AG08396 (cell line): ENCODE data around the gene EIF3F.
A peak's percentile ranks its signal among the peaks of the same experiment; 100 is the strongest.

Source experiments
- DNase-seq: peaks from one replicate; pipeline ENCODE4 v3.0.0; 2012; ENCODE audit warnings: low spot score, mixed read lengths

The EIF3F gene

GRCh38 chr11:8022876-8023275 is 35.7 kb downstream of the EIF3F start:
- peak; percentile 44 for DNase-seq

- peak; percentile 40 for DNase-seq
Observed at GRCh38 chr11:8023831-8024555, 36.9 kb downstream of the EIF3F start.

- peak; percentile 33 for DNase-seq
Observed at GRCh38 chr11:8025123-8025522, 38.0 kb downstream of the EIF3F start.

GRCh38 chr11:8025816-8026215 is 38.7 kb downstream of the EIF3F start:
- DNase-seq = peak; percentile 52

GRCh38 chr11:8026982-8027381 is 39.8 kb downstream of the EIF3F start:
- no peak for DNase-seq

- DNase-seq = no peak
Observed at GRCh38 chr11:8028766-8029165, 41.6 kb downstream of the EIF3F start.

GRCh38 chr11:8030526-8031247 is 43.5 kb downstream of the EIF3F start:
- no peak for DNase-seq

GRCh38 chr11:8031248-8032115 is 44.3 kb downstream of the EIF3F start:
- no peak for DNase-seq

GRCh38 chr11:8032122-8032521 is 45.0 kb downstream of the EIF3F start:
- DNase-seq = no peak

- DNase-seq = no peak
Observed at GRCh38 chr11:8032576-8033304, 45.6 kb downstream of the EIF3F start.

- DNase-seq = peak; percentile 91
Observed at GRCh38 chr11:8033305-8034105, 46.4 kb downstream of the EIF3F start.

- no peak for DNase-seq
Observed at GRCh38 chr11:8034106-8034585, 47.0 kb downstream of the EIF3F start.

GRCh38 chr11:8034604-8035190 is 47.6 kb downstream of the EIF3F start:
- no peak for DNase-seq

GRCh38 chr11:8035200-8035855 is 48.2 kb downstream of the EIF3F start:
- no peak for DNase-seq

- DNase-seq = no peak
Observed at GRCh38 chr11:8036002-8036802, 49.1 kb downstream of the EIF3F start.

- DNase-seq = no peak
Observed at GRCh38 chr11:8036986-8037385, 49.8 kb downstream of the EIF3F start.

GRCh38 chr11:8038393-8038792 is 51.3 kb downstream of the EIF3F start:
- DNase-seq = no peak

- DNase-seq = no peak
Observed at GRCh38 chr11:8038811-8039529, 51.8 kb downstream of the EIF3F start.
